WTC11 (cell line): ENCODE data around the gene BCAS1. TPM values are rescaled to one million over a fixed set of nuclear protein-coding genes. Genes with fewer than 3 reads are reported as not detected.

Source experiments
- ATAC-seq: fragments of 200-7000 bp; cut with Tn5 transposase; 2 replicates; pipeline ENCODE4 v1.10.0; 2021; ENCODE audit warnings: mild to moderate bottlenecking, moderate library complexity
- CTCF ChIA-PET: fragments of 300-600 bp; sonication (Branson Sonifier 250); formaldehyde crosslinking; loops from one replicate; lab custom pipeline; 2021; ENCODE audit warnings: antibody characterized with exemption; lab: Charles Lee
- POLR2A ChIA-PET: fragments of 350-600 bp; sonication (Branson Sonifier 250); formaldehyde crosslinking; loops from one replicate; lab custom pipeline; 2021; ENCODE audit warnings: antibody characterized with exemption; lab: Charles Lee
- DNase-seq: peaks from one replicate; pipeline ENCODE4 v3.0.0; 2021; ENCODE audit warnings: low spot score
- H3K27ac Mint-ChIP-seq: 2 replicates; pipeline ENCODE4 v1.8.0; 2021; ENCODE audit warnings: mixed read lengths
- H3K27me3 Mint-ChIP-seq: 2 replicates; pipeline ENCODE4 v1.8.0; 2021; ENCODE audit warnings: low read depth, mild to moderate bottlenecking, moderate library complexity, mixed read lengths
- H3K36me3 Mint-ChIP-seq: 2 replicates; pipeline ENCODE4 v1.8.0; 2021; ENCODE audit warnings: mixed read lengths
- H3K4me1 Mint-ChIP-seq: 2 replicates; pipeline ENCODE4 v1.8.0; 2022; ENCODE audit warnings: mixed read lengths
- H3K4me3 Mint-ChIP-seq: 2 replicates; pipeline ENCODE4 v1.8.0; 2021; ENCODE audit warnings: mild to moderate bottlenecking, moderate library complexity, mixed read lengths
- H3K9me3 Mint-ChIP-seq: 2 replicates; pipeline ENCODE4 v1.8.0; 2021; ENCODE audit warnings: mixed read lengths
- ATF2 ChIP-seq: sonication (generic); formaldehyde crosslinking; IDR thresholded peaks from 2 replicates; pipeline ENCODE4 v1.8.1; 2022; ENCODE audit warnings: low read depth, missing genetic modification reagents, borderline replicate concordance
- ATF6 ChIP-seq: sonication (generic); formaldehyde crosslinking; IDR thresholded peaks from 2 replicates; pipeline ENCODE4 v1.8.1; 2023; ENCODE audit warnings: mild to moderate bottlenecking, missing genetic modification reagents
- CTCF ChIP-seq: fragments of 200-600 bp; IDR thresholded peaks from 2 replicates; pipeline ENCODE4 v1.8.0; 2022; ENCODE audit warnings: antibody characterized with exemption
- ERG ChIP-seq: fragments of 250-450 bp; sonication (Bioruptor Pico); IDR thresholded peaks from 2 replicates; pipeline ENCODE4 v1.8.0; 2021; ENCODE audit warnings: mild to moderate bottlenecking
- KAT7 ChIP-seq: sonication (generic); formaldehyde crosslinking; IDR thresholded peaks from 2 replicates; pipeline ENCODE4 v1.8.1; 2023; ENCODE audit warnings: missing genetic modification reagents, mild to moderate bottlenecking, borderline replicate concordance
- NFATC4 ChIP-seq: fragments of 250-450 bp; sonication (Bioruptor Pico); IDR thresholded peaks from 2 replicates; pipeline ENCODE4 v1.9.0; 2021; ENCODE audit warnings: mild to moderate bottlenecking
- RELA ChIP-seq: sonication (generic); formaldehyde crosslinking; IDR thresholded peaks from 2 replicates; pipeline ENCODE4 v1.8.1; 2022; ENCODE audit warnings: missing genetic modification reagents, mild to moderate bottlenecking, borderline replicate concordance
- ZBTB43 ChIP-seq: sonication (generic); formaldehyde crosslinking; IDR thresholded peaks from 2 replicates; pipeline ENCODE4 v1.8.1; 2023; ENCODE audit warnings: mild to moderate bottlenecking, missing genetic modification reagents
- ZNF532 ChIP-seq: fragments of 250-450 bp; sonication (Bioruptor Pico); IDR thresholded peaks from 2 replicates; pipeline ENCODE4 v1.9.0; 2021; ENCODE audit warnings: mild to moderate bottlenecking, borderline replicate concordance
- total RNA-seq: library from RNA; stranded (reverse); gene quantifications from 3 replicates; pipeline ENCODE4 v1.2.3, GENCODE V29; 2021

The BCAS1 gene
- total RNA-seq, 1 experiment from 2014 or later = 0.11 TPM

GRCh38 chr20:54056762-54057639, 13.4 kb downstream of the BCAS1 start:
- H3K27me3 Mint-ChIP-seq = no peaks in the 10 kb centered on the region
- 0 out of 2 replicates have a peak, but pooled peaks cover 4% of the 10 kb centered on the region for H3K9me3 Mint-ChIP-seq
- DNase-seq (no peak), ATAC-seq (no peak)
- no peak overlapping the region for H3K27ac Mint-ChIP-seq
- no peaks in the 10 kb centered on the region for H3K4me1 Mint-ChIP-seq
- H3K36me3 Mint-ChIP-seq = no peaks in the 10 kb centered on the region
- TF ChIP-seq ATF2 (CRISPR knock-in tag) (no peak), ATF6 (CRISPR knock-in tag) (no peak), ERG (CRISPR knock-in tag) (no peak), KAT7 (CRISPR knock-in tag) (no peak), ZNF532 (no peak), RELA (no peak), CTCF (no peak), ZBTB43 (CRISPR knock-in tag) (no peak)
- ChIA-PET POLR2A (no interaction called here), CTCF (interaction anchor here (0.5 kb wide), 1 partner anchor 20 kb away, joined by 3 read pairs; no protein-coding TSS in a partner anchor)
- H3K4me3 Mint-ChIP-seq = no peak overlapping the region

GRCh38 chr20:54054516-54054915, 15.9 kb downstream of the BCAS1 start:
- H3K4me1 Mint-ChIP-seq = peaks cover 5% of the 10 kb centered on the region
- POLR2A ChIA-PET = no interaction called here
- no peak for ATAC-seq
- H3K27me3 Mint-ChIP-seq = no peaks in the 10 kb centered on the region; the same call in 1 of the 2 replicates
- no peak overlapping the region for H3K27ac Mint-ChIP-seq
- H3K36me3 Mint-ChIP-seq = peaks cover 3% of the 10 kb centered on the region; the same call in 1 of the 2 replicates
- peaks cover 8% of the 10 kb centered on the region for H3K9me3 Mint-ChIP-seq
- no peak for DNase-seq
- TF ChIP-seq NFATC4 (CRISPR knock-in tag) = no peak
- CTCF ChIA-PET = no interaction called here
- no peak overlapping the region for H3K4me3 Mint-ChIP-seq
